Measurements from ENCODE around the gene HID1.
"Not testable (repeated sequence)": the region's sequence is repeated elsewhere in the genome, so short reads cannot be mapped to it uniquely, and the experiment has no call there.

HID1 gene

DNA sequence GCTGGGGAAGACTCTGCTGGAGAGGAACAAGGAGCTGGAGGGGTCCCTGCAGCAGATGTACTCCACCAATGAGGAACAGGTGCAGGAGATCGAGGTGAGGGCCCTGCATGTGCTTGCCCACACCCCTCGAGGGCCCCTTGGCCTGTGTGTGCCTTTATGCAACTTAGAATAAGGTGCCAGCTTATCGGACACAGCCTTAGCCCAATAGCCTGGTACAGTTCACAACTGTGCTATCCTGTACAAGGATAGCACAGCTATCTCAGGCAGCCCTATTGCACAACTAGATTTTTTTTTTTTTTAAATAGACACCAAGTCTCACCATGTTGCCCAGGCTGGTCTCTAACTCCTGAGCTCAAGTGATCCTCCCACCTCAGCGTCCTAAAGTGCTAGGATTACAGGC, 27.0 kb upstream of the HID1 start:
- no peak for DNase-seq (ENCODE audit: low read depth in 2 of 3, low spot score in 1 of 3)

DNA sequence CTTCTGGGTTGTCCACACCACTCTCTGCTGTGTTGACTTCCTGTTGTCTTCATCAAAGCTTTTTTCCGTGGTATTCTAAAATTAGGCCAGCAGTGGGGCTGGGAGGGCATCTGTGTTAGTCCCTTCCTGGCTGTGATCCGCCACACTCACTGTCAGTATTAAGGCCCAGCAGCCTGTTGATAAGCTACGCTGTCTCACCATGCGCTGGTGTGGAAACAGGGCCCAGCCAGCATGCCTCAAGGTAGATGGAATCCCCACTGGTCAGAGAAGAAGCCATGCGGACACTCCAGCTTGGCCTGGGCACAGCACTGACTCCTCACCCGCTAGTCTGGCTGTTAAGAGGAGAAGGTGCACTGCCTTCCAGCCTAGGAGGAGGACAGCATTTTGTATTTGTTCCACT, 26.2 kb upstream of the HID1 start:
- DNase-seq (ENCODE audit: low read depth in 2 of 3, low spot score in 1 of 3), result no peak

GRCh38 chr17:74995847-74996246, 23.3 kb upstream of the HID1 start:
- DNase-seq (ENCODE audit: low read depth in 2 of 3, low spot score in 1 of 3), result no peak

- no peak for DNase-seq (ENCODE audit: low read depth in 2 of 3, low spot score in 1 of 3)
These were observed 21.9 kb upstream of the HID1 start for GRCh38 chr17:74994440-74994839.

GRCh38 chr17:74992223-74992622, 19.7 kb upstream of the HID1 start:
- no peak for DNase-seq (ENCODE audit: low read depth in 2 of 3, low spot score in 1 of 3)

DNA sequence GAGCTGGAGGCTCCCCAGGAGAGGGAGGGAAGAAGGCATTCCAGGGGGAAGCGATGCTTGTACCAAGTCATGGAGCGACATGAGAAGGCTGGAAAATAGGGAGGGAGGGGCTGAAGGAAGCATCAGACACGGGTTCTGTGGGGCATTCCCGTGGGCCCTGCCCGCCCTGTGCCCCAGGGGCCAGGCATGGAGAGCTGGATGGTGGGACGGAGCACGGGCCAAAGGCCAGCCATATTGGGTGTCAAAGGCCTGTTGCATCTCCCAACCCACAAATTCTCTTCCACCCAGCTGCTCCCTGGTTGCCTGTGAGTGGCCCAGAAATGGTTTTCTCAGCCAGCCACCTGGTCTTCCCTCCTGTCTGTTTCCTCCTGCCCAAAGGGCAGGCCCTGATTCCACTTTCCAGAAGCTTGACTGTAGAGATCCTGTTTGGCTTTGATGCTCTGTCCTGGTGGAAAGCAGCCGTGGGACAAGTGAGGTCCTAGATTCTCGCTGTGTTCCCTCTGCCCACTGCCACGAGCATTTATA, 18.1 kb upstream of the HID1 start:
- DNase-seq (ENCODE audit: low read depth in 2 of 3, low spot score in 1 of 3), result no peak

- no peak for DNase-seq (ENCODE audit: low read depth in 2 of 3, low spot score in 1 of 3)
These were observed 15.6 kb upstream of the HID1 start for GRCh38 chr17:74987909-74988711.

DNA sequence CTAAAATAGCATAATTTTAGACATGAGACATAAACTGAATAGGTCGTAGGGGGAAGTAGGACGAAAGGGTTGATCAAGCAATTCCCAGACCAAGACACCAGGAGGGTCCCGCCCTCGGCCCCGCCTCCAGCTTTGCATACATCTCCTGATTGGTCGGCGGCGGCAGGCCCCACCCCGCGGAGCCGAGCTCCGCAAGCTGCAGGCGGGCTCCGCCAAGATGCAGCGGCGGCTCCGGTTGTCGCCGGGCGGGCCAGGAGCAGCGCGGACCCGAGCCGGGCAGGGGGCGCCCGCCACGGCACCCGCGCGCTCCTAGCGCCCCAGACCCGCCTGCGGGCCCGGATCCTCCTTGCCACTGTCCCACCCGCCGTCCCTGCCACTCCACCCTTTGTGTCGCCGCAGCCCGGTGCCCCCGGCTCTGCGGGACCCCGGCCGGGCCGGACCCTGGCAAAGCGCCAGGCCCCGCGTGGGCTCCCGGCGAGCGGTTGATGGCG, 14.9 kb upstream of the HID1 start, which contains the start of gene CDR2L:
Gene CDR2L, plus strand, starts transcription at position 215 of the 491 bp plus-strand sequence. CDS start 412 bp downstream, outside the sequence.
- DNase-seq (ENCODE audit: low read depth in 2 of 3, low spot score in 1 of 3), result peak; percentile 79 to 92 (median 87)

DNA sequence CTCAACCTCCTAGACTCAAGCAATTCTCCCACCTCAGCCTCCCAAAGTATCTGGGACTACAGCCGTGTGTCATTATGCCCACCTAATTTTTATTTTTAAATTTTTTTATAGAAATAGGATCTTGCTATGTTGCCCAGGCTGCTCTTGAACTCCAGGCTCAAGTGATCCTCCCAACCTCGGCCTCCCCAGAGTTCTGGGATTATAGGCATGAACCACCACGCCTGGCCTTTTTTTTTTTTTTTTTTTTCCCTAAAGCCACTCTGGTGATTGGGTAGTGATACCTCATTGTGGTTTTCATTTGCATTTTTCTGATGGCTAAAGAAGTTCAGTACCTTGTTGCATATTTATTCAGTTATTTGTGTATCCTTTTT, 13.6 kb upstream of the HID1 start:
- DNase-seq (ENCODE audit: low read depth in 2 of 3, low spot score in 1 of 3), result no peak

DNA sequence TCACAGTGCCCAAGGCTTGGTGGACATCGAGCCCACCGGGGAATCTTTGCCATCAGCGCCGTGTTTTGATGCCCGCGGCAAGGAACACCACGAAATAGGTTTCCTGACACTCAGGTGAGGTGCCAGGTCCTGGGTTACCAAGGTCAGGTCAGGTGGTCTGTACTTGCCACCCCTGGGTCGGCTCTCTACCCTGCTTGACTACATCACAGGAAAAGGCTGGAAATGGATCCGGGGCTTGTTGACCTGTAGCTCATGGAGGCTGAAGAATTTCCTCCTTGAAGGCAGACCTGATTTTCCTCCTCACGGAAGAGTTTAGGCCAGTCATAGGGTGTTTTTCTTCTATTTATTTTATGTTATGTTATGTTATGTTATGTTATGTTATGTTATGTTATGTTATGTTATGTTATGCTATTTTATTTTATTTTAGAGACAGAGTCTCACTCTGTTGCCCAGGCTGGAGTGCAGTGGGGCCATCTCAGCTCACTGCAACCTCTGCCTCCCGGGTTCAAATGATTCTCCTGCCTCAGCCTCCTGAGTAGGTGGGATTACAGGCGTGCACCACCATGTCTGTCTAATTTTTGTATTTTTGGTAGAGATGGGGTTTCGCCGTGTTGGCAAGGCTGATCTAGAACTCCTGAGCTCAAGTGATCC, 10.2 kb upstream of the HID1 start:
- DNase-seq (ENCODE audit: low read depth in 2 of 3, low spot score in 1 of 3), result not testable (repeated sequence)

DNA sequence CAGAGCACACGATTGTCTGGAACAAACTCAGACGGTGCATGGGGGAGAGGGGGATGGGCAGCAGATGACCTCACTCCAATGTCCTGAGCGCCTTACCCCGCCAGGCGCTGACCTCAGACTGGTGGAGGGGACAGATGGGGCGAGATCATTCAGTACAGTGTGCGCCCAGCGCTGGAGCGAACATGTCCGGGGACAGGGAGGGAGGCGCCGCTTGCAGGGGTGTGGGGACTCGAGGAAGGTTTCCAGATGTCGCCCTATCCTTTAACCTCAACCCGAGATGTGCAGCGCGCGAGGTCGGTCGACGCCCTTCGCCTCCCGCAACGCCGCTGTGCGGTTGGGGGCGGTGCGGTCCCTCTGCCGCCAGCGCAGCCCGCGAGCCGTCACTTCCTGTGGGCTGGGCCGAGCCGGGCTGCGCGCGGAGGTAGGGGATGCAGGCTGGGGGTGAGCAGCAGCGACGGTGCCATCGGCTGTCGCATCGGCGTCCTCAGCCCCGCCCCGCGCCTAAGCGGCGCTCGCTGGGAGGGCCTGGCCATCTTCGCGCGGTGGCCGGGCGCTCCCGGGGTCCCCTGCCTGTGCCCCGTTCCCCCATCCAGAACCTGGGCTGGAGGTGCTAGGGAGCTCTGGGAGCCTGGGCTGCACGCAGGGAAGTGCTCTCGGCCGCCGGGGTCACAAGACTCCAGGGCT, 9.6 kb upstream of the HID1 start:
- peak; percentile 46 to 67 (median 59) for DNase-seq (ENCODE audit: low read depth in 2 of 3, low spot score in 1 of 3)

DNA sequence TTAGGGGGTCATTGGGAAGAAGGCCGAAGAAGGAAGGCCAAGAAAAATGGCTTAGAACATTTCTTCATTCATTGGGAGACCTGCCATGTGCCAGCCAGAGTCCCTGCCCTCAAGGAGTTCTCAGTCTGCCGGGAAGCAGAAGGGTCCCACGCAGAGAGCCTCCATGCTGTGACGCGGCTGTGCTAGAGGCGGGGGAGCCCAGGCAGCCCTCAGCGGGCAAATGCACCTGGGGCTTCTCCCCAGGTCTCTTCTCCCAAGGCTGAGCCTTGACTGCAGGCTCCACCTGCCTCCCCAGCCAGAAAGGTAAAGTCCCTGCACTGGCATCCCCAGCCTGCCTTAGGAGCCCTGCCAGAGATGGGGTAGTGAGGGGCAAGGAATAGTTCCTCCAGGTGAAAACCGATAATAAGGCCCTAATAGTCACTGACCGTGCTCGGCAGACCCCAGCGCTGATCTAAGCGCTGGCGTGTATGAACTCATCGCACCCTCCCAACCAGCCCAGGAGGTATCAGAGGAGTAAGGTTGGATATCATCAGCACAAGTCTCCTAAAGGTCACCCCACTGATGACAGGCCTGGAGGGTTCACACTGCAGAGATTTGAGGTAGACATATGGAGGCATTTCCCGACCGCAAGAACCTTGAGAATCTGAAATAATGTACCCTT, 8.9 kb upstream of the HID1 start:
- DNase-seq (ENCODE audit: low read depth in 2 of 3, low spot score in 1 of 3), result no peak

DNA sequence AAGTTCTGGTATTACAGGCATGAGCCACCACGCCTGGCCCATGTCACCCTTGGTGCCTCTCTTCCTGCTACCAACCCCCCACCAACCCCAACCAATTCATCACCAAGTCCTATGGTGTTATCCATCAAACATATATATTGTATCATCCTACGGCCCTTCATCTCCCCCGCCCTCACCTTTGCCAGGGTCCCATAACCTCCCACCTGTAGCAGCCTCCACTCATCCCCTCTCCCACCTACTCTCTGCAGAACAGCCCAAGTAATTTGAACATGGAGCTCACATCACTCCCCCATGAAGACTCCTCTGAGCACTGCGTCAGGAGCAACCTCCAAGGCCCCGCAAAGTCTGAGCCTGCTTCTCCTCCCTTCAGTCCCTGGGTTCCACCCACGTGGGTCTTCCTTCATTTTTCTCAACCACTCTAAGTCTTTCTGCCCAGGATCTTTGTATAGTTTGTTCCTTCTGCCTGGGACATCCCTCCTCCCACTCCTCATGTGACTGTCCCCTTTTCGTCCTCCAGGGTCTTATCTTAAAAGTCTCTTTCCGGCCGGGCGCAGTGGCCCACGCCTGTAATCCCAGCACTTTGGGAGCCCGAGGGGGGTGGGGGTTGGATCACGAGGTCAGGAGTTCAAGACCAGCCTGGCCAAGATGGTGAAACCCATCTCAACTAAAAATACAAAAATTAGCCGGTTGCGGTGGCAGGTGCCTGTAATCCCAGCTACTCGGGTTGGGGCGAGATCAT, 7.0 kb upstream of the HID1 start:
- DNase-seq (ENCODE audit: low read depth in 2 of 3, low spot score in 1 of 3), result no peak

GRCh38 chr17:74978240-74978639, 5.7 kb upstream of the HID1 start:
- no peak for DNase-seq (ENCODE audit: low read depth in 2 of 3, low spot score in 1 of 3)

GRCh38 chr17:74977802-74978201, 5.2 kb upstream of the HID1 start:
- no peak for DNase-seq (ENCODE audit: low read depth in 2 of 3, low spot score in 1 of 3)

- no peak for DNase-seq (ENCODE audit: low read depth in 2 of 3, low spot score in 1 of 3)
These were observed 3.4 kb upstream of the HID1 start for GRCh38 chr17:74975943-74976342.

- DNase-seq (ENCODE audit: low read depth in 2 of 3, low spot score in 1 of 3), result no peak
These were observed 392 bp upstream of the HID1 start for GRCh38 chr17:74972973-74973328.

- DNase-seq (ENCODE audit: low read depth in 2 of 3, low spot score in 1 of 3), result no peak
These were observed 785 bp downstream of the HID1 start for GRCh38 chr17:74971842-74972106.

DNA sequence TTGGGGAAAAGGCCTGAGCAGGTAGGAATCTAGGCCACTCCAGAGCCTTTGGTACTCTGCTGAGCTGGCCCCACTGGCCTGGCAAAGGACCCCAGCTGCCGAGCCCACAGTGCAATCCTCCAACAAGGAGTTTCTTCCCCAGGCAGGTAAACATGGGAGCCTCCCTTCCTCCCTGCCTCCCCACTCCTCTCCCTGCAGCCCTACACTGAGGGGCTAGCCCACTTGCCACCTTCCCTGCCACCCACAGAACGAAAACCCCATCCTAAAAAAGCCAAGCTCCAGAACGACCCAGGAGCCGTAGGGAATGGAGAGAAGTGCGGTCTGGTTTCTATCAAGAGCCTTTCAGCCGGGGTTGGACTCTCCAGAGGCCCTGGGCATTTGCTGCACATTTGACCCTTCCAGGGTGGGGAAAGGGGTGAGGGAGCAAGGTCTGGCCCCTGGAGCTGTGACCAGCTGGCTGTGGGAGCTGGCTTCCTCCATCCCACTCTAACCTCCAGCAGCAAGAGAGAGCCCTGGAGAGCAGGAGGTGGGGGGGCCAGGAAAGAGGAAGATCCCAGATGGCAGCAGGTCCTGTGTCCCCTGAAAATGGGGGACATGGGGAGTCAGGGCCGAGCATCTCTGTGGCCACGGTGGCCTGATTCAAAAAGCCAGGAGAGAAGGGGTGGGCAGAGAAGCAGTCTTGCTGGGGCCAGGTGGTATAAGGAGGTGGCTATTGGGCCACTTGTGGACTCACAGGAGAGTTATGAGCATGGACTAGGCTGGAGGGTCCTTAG, 1.3 kb downstream of the HID1 start:
- DNase-seq (ENCODE audit: low read depth in 2 of 3, low spot score in 1 of 3), result no peak

GRCh38 chr17:74970395-74970794, 2.2 kb downstream of the HID1 start:
- DNase-seq (ENCODE audit: low read depth in 2 of 3, low spot score in 1 of 3), result no peak

All from stimulated activated CD4-positive, alpha-beta T cell treated with anti-CD3 and anti-CD28 coated beads, Interleukin-12 subunit alpha, Interleukin-12 subunit beta, amount 100 ng/mL, for 48 hours (primary cell).